ES-I3 (cell line): Measurements from ENCODE around the gene IGLL5.

Source experiments
- H3K36me3 ChIP-seq: 2 replicates; pipeline ENCODE4 v1.6.1; 2013; ENCODE audit warnings: mild to moderate bottlenecking, low read length, control low read depth, moderate library complexity; ENCODE audit not compliant: insufficient read depth
- H3K4me1 ChIP-seq: 2 replicates; pipeline ENCODE4 v1.6.1; 2013; ENCODE audit warnings: mild to moderate bottlenecking, control low read depth, low read length; ENCODE audit not compliant: insufficient read depth
- H3K9ac ChIP-seq: 2 replicates; pipeline ENCODE4 v1.6.1; 2013; ENCODE audit warnings: low read depth, mild to moderate bottlenecking, low read length, moderate library complexity
- H3K9me3 ChIP-seq: 2 replicates; pipeline ENCODE4 v1.6.1; 2013; ENCODE audit warnings: mild to moderate bottlenecking, low read length, moderate library complexity; ENCODE audit not compliant: control insufficient read depth, insufficient read depth

The IGLL5 gene

GRCh38 chr22:22909605-22910271 is 22.1 kb downstream of the IGLL5 start:
- Histone ChIP-seq H3K4me1 (no peaks in the 10 kb centered on the region), H3K36me3 (no peaks in the 10 kb centered on the region), H3K9ac (no peak overlapping the region), H3K9me3 (no peaks in the 10 kb centered on the region)

GRCh38 chr22:22910272-22911240 is 22.9 kb downstream of the IGLL5 start:
- Histone ChIP-seq H3K9me3 (no peaks in the 10 kb centered on the region), H3K4me1 (no peaks in the 10 kb centered on the region), H3K36me3 (no peaks in the 10 kb centered on the region), H3K9ac (no peak overlapping the region)

GRCh38 chr22:22911327-22912134 is 23.9 kb downstream of the IGLL5 start:
- Histone ChIP-seq H3K9ac (no peak overlapping the region), H3K4me1 (no peaks in the 10 kb centered on the region)

GRCh38 chr22:22912135-22912987 is 24.7 kb downstream of the IGLL5 start:
- H3K9ac ChIP-seq, result no peak overlapping the region
- H3K36me3 ChIP-seq, result no peaks in the 10 kb centered on the region
- no peaks in the 10 kb centered on the region for H3K9me3 ChIP-seq
- no peaks in the 10 kb centered on the region for H3K4me1 ChIP-seq

More at GRCh38 chr22:22911327-22912134, 23.9 kb downstream of the IGLL5 start:
- no peaks in the 10 kb centered on the region for H3K9me3 ChIP-seq
- no peaks in the 10 kb centered on the region for H3K36me3 ChIP-seq

GRCh38 chr22:22912988-22913253 is 25.3 kb downstream of the IGLL5 start:
- Histone ChIP-seq H3K9me3 (no peaks in the 10 kb centered on the region), H3K4me1 (no peaks in the 10 kb centered on the region), H3K9ac (no peak overlapping the region), H3K36me3 (no peaks in the 10 kb centered on the region)

GRCh38 chr22:22913989-22914388 is 26.4 kb downstream of the IGLL5 start:
- Histone ChIP-seq H3K4me1 (no peaks in the 10 kb centered on the region), H3K9me3 (no peaks in the 10 kb centered on the region), H3K36me3 (no peaks in the 10 kb centered on the region), H3K9ac (no peak overlapping the region)

GRCh38 chr22:22914726-22915669 is 27.4 kb downstream of the IGLL5 start:
- Histone ChIP-seq H3K9me3 (no peaks in the 10 kb centered on the region), H3K4me1 (no peaks in the 10 kb centered on the region), H3K36me3 (no peaks in the 10 kb centered on the region), H3K9ac (no peak overlapping the region)

- Histone ChIP-seq H3K4me1 (no peaks in the 10 kb centered on the region), H3K36me3 (no peaks in the 10 kb centered on the region), H3K9ac (no peak overlapping the region), H3K9me3 (no peaks in the 10 kb centered on the region)
Observed at GRCh38 chr22:22915670-22916035, 28.0 kb downstream of the IGLL5 start.

- no peaks in the 10 kb centered on the region for H3K4me1 ChIP-seq
- H3K9ac ChIP-seq, result no peak overlapping the region
- H3K9me3 ChIP-seq, result no peaks in the 10 kb centered on the region
- H3K36me3 ChIP-seq, result no peaks in the 10 kb centered on the region
Observed at GRCh38 chr22:22916215-22916951, 28.8 kb downstream of the IGLL5 start.

- H3K9ac ChIP-seq, result no peak overlapping the region
- H3K4me1 ChIP-seq, result no peaks in the 10 kb centered on the region
- H3K9me3 ChIP-seq, result no peaks in the 10 kb centered on the region
- H3K36me3 ChIP-seq, result no peaks in the 10 kb centered on the region
Observed at GRCh38 chr22:22916952-22917290, 29.3 kb downstream of the IGLL5 start.

GRCh38 chr22:22917377-22917776 is 29.8 kb downstream of the IGLL5 start:
- H3K4me1 ChIP-seq, result no peaks in the 10 kb centered on the region
- no peaks in the 10 kb centered on the region for H3K9me3 ChIP-seq
- H3K9ac ChIP-seq, result no peak overlapping the region
- no peaks in the 10 kb centered on the region for H3K36me3 ChIP-seq

GRCh38 chr22:22918297-22918965 is 30.8 kb downstream of the IGLL5 start:
- H3K4me1 ChIP-seq, result no peaks in the 10 kb centered on the region
- no peaks in the 10 kb centered on the region for H3K36me3 ChIP-seq
- H3K9me3 ChIP-seq, result no peaks in the 10 kb centered on the region
- H3K9ac ChIP-seq, result no peak overlapping the region
